NOMO-1 (cell line): Measurements from ENCODE around the gene PLCB2.

Source experiments
- DNase-seq, 2 experiments: peaks; one replicate each; lab custom pipeline; 2025; ENCODE audit not compliant: unreplicated experiment in 2 of 2; lab: John Stamatoyannopoulos, UW

PLCB2 gene

GRCh38 chr15:40306908-40307307 is 827 bp downstream of the PLCB2 start:
- peak in 1 of 2 experiments; percentile 25 for DNase-seq

GRCh38 chr15:40306371-40306770 is 1.4 kb downstream of the PLCB2 start:
- peak; percentile 17 to 22 for DNase-seq

GRCh38 chr15:40305281-40305680 is 2.5 kb downstream of the PLCB2 start:
- DNase-seq = no peak

- DNase-seq = no peak
These were observed 4.2 kb downstream of the PLCB2 start for GRCh38 chr15:40303576-40303975.

- DNase-seq = no peak
These were observed 4.8 kb downstream of the PLCB2 start for GRCh38 chr15:40302981-40303380.

GRCh38 chr15:40302288-40302886 is 5.3 kb downstream of the PLCB2 start:
- no peak for DNase-seq

- DNase-seq = no peak
These were observed 6.1 kb downstream of the PLCB2 start for GRCh38 chr15:40301467-40302179.

GRCh38 chr15:40300771-40301170 is 7.0 kb downstream of the PLCB2 start:
- no peak for DNase-seq

GRCh38 chr15:40300367-40300766 is 7.4 kb downstream of the PLCB2 start:
- DNase-seq = no peak

GRCh38 chr15:40298216-40298935 is 9.4 kb downstream of the PLCB2 start:
- no peak for DNase-seq

- DNase-seq = no peak
These were observed 10.4 kb downstream of the PLCB2 start for GRCh38 chr15:40297356-40297755.

- DNase-seq = no peak
These were observed 11.0 kb downstream of the PLCB2 start for GRCh38 chr15:40296561-40297230.

- DNase-seq = no peak
These were observed 11.7 kb downstream of the PLCB2 start for GRCh38 chr15:40295877-40296560.

- no peak for DNase-seq
These were observed 12.4 kb downstream of the PLCB2 start for GRCh38 chr15:40295297-40295696.

GRCh38 chr15:40293905-40294895 is 13.5 kb downstream of the PLCB2 start:
- no peak for DNase-seq

- no peak for DNase-seq
These were observed 14.7 kb downstream of the PLCB2 start for GRCh38 chr15:40293006-40293405.

- DNase-seq = no peak
These were observed 15.5 kb downstream of the PLCB2 start for GRCh38 chr15:40292246-40292645.

- no peak for DNase-seq
These were observed 16.7 kb downstream of the PLCB2 start for GRCh38 chr15:40290918-40291574.

- DNase-seq = no peak
These were observed 17.2 kb downstream of the PLCB2 start for GRCh38 chr15:40290545-40290917.
